ENCODE measurements around the gene LRRFIP2. TPM values are rescaled to one million over a fixed set of nuclear protein-coding genes. Genes with fewer than 3 reads are reported as not detected.
"Not testable (repeated sequence)": the region's sequence is repeated elsewhere in the genome, so short reads cannot be mapped to it uniquely, and the experiment has no call there.

The LRRFIP2 gene, protein sequence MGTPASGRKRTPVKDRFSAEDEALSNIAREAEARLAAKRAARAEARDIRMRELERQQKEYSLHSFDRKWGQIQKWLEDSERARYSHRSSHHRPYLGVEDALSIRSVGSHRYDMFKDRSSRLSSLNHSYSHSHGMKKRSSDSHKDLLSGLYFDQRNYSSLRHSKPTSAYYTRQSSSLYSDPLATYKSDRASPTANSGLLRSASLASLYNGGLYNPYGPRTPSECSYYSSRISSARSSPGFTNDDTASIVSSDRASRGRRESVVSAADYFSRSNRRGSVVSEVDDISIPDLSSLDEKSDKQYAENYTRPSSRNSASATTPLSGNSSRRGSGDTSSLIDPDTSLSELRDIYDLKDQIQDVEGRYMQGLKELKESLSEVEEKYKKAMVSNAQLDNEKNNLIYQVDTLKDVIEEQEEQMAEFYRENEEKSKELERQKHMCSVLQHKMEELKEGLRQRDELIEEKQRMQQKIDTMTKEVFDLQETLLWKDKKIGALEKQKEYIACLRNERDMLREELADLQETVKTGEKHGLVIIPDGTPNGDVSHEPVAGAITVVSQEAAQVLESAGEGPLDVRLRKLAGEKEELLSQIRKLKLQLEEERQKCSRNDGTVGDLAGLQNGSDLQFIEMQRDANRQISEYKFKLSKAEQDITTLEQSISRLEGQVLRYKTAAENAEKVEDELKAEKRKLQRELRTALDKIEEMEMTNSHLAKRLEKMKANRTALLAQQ
- 34.1 and 35.2 TPM in 2 replicates for total RNA-seq

DNA sequence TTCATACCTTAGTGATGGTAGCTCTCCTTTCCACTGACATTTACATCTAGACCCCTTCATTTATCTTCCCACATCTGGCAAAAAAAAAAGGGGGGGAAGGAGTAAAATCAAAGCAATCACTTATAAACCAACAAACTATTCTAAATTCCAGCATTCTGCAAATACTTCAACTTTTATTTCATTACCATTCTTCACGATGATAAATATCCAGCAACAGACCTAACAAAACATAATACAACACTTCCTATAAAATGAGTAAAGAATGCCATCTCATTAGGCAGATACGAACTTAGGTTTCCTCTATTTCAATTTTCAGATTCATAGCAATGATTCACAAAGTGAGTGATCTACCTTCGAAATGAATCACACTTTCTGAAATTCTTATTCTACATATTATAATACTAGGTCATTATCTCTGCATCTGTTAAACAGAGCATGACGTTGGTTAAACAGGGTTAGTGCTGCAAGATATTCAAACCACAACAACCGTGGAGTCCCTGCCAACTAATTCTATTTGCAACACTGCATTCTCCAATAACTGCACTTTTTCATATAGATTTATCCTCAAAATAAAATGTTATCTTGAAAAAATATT is at the start of gene LRRFIP2:
TSS of gene LRRFIP2 (minus strand) at position 51 of the 595 bp plus-strand sequence. CDS start 25,599 bp downstream, outside the sequence.
- no peak for DNase-seq (ENCODE audit: low read depth)
- H3K36me3 ChIP-seq (ENCODE audit: control insufficient read depth, insufficient read depth, low read length) = no peaks in the 10 kb centered on the region
- TF ChIP-seq, protein P1, sequence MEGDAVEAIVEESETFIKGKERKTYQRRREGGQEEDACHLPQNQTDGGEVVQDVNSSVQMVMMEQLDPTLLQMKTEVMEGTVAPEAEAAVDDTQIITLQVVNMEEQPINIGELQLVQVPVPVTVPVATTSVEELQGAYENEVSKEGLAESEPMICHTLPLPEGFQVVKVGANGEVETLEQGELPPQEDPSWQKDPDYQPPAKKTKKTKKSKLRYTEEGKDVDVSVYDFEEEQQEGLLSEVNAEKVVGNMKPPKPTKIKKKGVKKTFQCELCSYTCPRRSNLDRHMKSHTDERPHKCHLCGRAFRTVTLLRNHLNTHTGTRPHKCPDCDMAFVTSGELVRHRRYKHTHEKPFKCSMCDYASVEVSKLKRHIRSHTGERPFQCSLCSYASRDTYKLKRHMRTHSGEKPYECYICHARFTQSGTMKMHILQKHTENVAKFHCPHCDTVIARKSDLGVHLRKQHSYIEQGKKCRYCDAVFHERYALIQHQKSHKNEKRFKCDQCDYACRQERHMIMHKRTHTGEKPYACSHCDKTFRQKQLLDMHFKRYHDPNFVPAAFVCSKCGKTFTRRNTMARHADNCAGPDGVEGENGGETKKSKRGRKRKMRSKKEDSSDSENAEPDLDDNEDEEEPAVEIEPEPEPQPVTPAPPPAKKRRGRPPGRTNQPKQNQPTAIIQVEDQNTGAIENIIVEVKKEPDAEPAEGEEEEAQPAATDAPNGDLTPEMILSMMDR (IDR thresholded peaks at IDR 0.05; ENCODE audit: insufficient read depth, low read length, poor library complexity, severe bottlenecking) = no peak
- no peaks in the 10 kb centered on the region for H3K27me3 ChIP-seq (ENCODE audit: control insufficient read depth, insufficient read depth, low read length)
- peak within 1 kb of the TSS; percentile 97 for H3K4me3 ChIP-seq (ENCODE audit: low read depth, low read length)

DNA sequence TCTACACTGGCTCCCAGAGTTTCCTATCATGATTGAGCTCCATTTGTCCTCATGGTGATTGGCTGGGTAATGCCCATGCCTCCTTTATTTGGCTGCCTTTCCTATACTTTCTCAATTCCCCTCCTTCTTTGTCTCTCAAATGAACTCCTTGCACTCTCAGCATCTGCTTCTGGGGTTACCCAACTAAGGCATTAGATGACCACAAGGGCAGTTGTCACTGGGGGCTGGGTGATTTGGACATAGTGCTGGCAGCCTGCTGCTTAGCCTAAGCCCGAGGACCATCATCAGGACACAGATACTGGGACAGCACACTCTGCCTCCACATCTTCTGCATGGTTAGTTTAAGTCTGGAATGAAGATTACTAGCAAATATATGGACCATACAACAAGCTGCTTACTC is 49.2 kb upstream of the LRRFIP2 start:
- no peaks in the 10 kb centered on the region for H3K36me3 ChIP-seq (ENCODE audit: control insufficient read depth, insufficient read depth, low read length)
- no peak overlapping the region for H3K4me3 ChIP-seq (ENCODE audit: low read depth, low read length)
- TF ChIP-seq, protein P1 (IDR thresholded peaks at IDR 0.05; ENCODE audit: insufficient read depth, low read length, poor library complexity, severe bottlenecking) = no peak
- H3K27me3 ChIP-seq (ENCODE audit: control insufficient read depth, insufficient read depth, low read length) = no peaks in the 10 kb centered on the region
- no peak for DNase-seq (ENCODE audit: low read depth)

DNA sequence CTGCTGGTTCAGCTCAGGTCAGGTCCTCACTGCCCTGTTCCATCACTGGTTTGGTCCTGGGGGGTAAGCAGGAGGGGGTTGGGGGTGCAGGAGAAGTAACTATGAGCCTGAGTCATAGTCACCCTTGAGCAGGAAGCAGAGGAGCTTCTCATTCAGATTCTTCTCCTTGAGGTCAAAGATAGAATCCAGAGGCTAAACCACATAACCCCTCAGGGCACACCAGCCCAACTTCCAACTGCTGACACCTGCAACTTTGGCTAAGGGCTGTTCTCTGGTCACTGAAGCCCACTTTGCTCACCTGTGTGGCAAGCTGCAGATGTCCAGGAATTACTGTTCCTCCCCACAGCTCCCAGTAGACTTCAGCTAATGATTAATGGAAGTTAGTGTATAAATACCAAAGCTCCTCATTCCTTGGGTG is 48.8 kb upstream of the LRRFIP2 start:
- no peaks in the 10 kb centered on the region for H3K27me3 ChIP-seq (ENCODE audit: control insufficient read depth, insufficient read depth, low read length)
- TF ChIP-seq, protein P1 (IDR thresholded peaks at IDR 0.05; ENCODE audit: insufficient read depth, low read length, poor library complexity, severe bottlenecking) = no peak
- H3K36me3 ChIP-seq (ENCODE audit: control insufficient read depth, insufficient read depth, low read length) = no peaks in the 10 kb centered on the region
- no peak overlapping the region for H3K4me3 ChIP-seq (ENCODE audit: low read depth, low read length)
- DNase-seq (ENCODE audit: low read depth) = peak; percentile 47

DNA sequence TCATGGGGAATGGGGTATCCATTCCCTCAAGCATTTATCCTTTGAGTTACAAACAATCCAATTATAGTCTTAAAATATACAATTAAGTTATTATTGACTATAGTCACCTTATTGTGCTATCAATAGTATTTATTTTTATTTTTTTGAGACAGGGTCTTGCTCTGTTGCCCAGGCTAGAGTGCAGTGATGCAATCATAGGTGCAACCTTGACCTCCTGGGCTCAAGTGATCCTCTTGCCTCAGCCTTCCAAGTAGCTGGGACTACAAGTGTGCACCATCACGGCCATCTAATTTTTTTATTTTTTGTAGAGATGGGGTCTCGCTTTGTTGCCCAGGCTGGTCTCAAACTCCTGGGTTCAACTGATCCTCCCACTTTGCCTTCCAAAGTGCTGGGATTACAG is 48.2 kb upstream of the LRRFIP2 start:
- not testable (repeated sequence) for H3K36me3 ChIP-seq (ENCODE audit: control insufficient read depth, insufficient read depth, low read length); H3K4me3 ChIP-seq (ENCODE audit: low read depth, low read length); DNase-seq (ENCODE audit: low read depth); H3K27me3 ChIP-seq (ENCODE audit: control insufficient read depth, insufficient read depth, low read length)

DNA sequence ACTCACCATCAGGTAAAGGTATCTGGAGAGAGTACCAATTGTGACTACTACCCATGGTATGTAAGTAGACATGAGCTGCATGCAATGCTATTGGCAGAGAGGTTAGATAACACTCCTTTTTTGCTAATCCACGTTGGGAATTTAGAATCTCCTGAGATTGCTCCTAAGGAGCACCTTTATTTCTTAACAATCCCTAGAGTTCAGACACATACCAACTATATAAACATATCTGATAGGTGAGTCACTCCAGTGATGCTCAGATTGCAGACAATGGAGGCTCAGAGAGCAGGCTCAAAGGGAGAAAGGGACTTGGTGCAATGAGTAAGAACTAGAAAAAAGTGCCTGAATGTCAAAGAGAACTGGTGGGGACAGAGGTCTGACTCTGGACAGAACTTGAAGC is 47.0 kb upstream of the LRRFIP2 start:
- DNase-seq (ENCODE audit: low read depth) = peak; percentile 82
- Histone ChIP-seq H3K4me3 (ENCODE audit: low read depth, low read length) (no peak overlapping the region), H3K27me3 (ENCODE audit: control insufficient read depth, insufficient read depth, low read length) (no peaks in the 10 kb centered on the region), H3K36me3 (ENCODE audit: control insufficient read depth, insufficient read depth, low read length) (no peaks in the 10 kb centered on the region)
- TF ChIP-seq, protein P1 (IDR thresholded peaks at IDR 0.05; ENCODE audit: insufficient read depth, low read length, poor library complexity, severe bottlenecking) = no peak

DNA sequence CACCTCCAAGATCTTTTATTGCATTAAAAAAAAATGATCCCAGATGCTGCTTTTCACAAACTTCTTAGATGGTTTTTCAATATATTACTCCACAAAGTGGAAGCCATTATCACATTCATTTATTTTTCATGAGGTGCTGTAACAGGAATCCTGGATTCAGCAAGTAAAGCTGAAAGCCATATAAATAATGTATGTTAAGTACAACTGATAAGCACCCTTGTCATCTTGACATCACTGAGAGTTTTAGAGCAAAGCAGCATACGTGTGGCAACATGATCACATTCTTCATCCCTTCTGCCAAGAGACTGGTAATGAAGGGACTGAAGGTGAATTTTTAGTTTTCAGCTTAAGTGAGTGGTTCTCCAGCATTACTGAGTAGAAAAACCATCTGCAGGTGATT is 44.9 kb upstream of the LRRFIP2 start:
- H3K36me3 ChIP-seq (ENCODE audit: control insufficient read depth, insufficient read depth, low read length) = no peaks in the 10 kb centered on the region
- DNase-seq (ENCODE audit: low read depth) = no peak
- H3K4me3 ChIP-seq (ENCODE audit: low read depth, low read length) = no peak overlapping the region
- no peaks in the 10 kb centered on the region for H3K27me3 ChIP-seq (ENCODE audit: control insufficient read depth, insufficient read depth, low read length)
- TF ChIP-seq, protein P1 (IDR thresholded peaks at IDR 0.05; ENCODE audit: insufficient read depth, low read length, poor library complexity, severe bottlenecking) = no peak
